ENCODE data around the gene NAP1L1.

NAP1L1 gene

GRCh38 chr12:76049575-76050251, 34.8 kb downstream of the NAP1L1 start:
- no peak for TF ChIP-seq CTCF (IDR thresholded peaks at IDR 0.05; ENCODE audit: extremely low read depth, missing control alignments)
- no peak for DNase-seq (ENCODE audit: low spot score)

- DNase-seq (ENCODE audit: low spot score), result no peak
- TF ChIP-seq CTCF (IDR thresholded peaks at IDR 0.05; ENCODE audit: extremely low read depth, missing control alignments), result no peak
Measured at GRCh38 chr12:76047742-76048141, 36.7 kb downstream of the NAP1L1 start.

GRCh38 chr12:76047060-76047459, 37.4 kb downstream of the NAP1L1 start:
- no peak for TF ChIP-seq CTCF (IDR thresholded peaks at IDR 0.05; ENCODE audit: extremely low read depth, missing control alignments)
- no peak for DNase-seq (ENCODE audit: low spot score)

- DNase-seq (ENCODE audit: low spot score), result no peak
- TF ChIP-seq CTCF (IDR thresholded peaks at IDR 0.05; ENCODE audit: extremely low read depth, missing control alignments), result no peak
Measured at GRCh38 chr12:76043377-76043776, 41.1 kb downstream of the NAP1L1 start.

- DNase-seq (ENCODE audit: low spot score), result no peak
- TF ChIP-seq CTCF (IDR thresholded peaks at IDR 0.05; ENCODE audit: extremely low read depth, missing control alignments), result no peak
Measured at GRCh38 chr12:76042147-76042546, 42.3 kb downstream of the NAP1L1 start.

- TF ChIP-seq CTCF (IDR thresholded peaks at IDR 0.05; ENCODE audit: extremely low read depth, missing control alignments), result no peak
- DNase-seq (ENCODE audit: low spot score), result no peak
Measured at GRCh38 chr12:76041406-76041805, 43.1 kb downstream of the NAP1L1 start.

GRCh38 chr12:76040461-76040860, 44.0 kb downstream of the NAP1L1 start:
- DNase-seq (ENCODE audit: low spot score), result no peak

More at GRCh38 chr12:76040461-76040860, 44.0 kb downstream of the NAP1L1 start:
- no peak for TF ChIP-seq CTCF (IDR thresholded peaks at IDR 0.05; ENCODE audit: extremely low read depth, missing control alignments)

Measured in GM20000 (cell line).